HCT116 (cell line): ENCODE results near the gene IGIP.
A peak's percentile ranks its signal among the peaks of the same experiment; 100 is the strongest.

Experiments
- CTCF ChIP-seq, 3 experiments: fragments of 200-600 bp in 1 of 3; sonication (generic) in 1 of 3; IDR thresholded peaks in 2 of 3; conservative IDR thresholded peaks in 1 of 3; 2 replicates each; pipeline ENCODE4 v1.5.1; 2012 to 2017; ENCODE audit warnings: low read depth in 2 of 3, low read length in 2 of 3, antibody characterized with exemption in 1 of 3, borderline replicate concordance in 1 of 3, control low read depth in 1 of 3, mild to moderate bottlenecking in 1 of 3, mixed read lengths in 1 of 3, mixed run types in 1 of 3, moderate library complexity in 1 of 3; ENCODE audit not compliant: insufficient read depth in 1 of 3
- EZH2 ChIP-seq: fragments of 200-600 bp; sonication (generic); IDR thresholded peaks from 2 replicates; pipeline ENCODE4 v1.6.1; 2017; ENCODE audit warnings: antibody characterized with exemption, mixed run types
- MAX ChIP-seq: IDR thresholded peaks from 2 replicates; pipeline ENCODE4 v1.6.1; 2012
- POLR2AphosphoS5 ChIP-seq: IDR thresholded peaks from 2 replicates; pipeline ENCODE4 v1.6.1; 2011; ENCODE audit warnings: mild to moderate bottlenecking, low read depth, low read length, moderate library complexity
- YY1 ChIP-seq: IDR thresholded peaks from 2 replicates; pipeline ENCODE4 v1.6.1; 2011; ENCODE audit warnings: low read length, low read depth, moderate library complexity, mild to moderate bottlenecking; ENCODE audit not compliant: insufficient replicate concordance; ENCODE audit errors: extremely low read depth

GRCh38 chr5:140169410-140169809 lies 43.7 kb downstream of the IGIP start:
- no peak for TF ChIP-seq YY1
- peak; percentile 21 to 65 (median 34); a peak in 3 of 6 replicates for TF ChIP-seq CTCF (IDR thresholded peaks at IDR 0.05 in 2 of 3, conservative IDR thresholded peaks at IDR 0.05 in 1 of 3; ENCODE audit: borderline replicate concordance in 1 of 3, insufficient read depth in 1 of 3, low read depth in 2 of 3, low read length in 2 of 3)
- TF ChIP-seq POLR2AphosphoS5: no peak
- no peak for TF ChIP-seq EZH2
- TF ChIP-seq MAX: no peak
